Left cardiac atrium (tissue), 4 donors: ENCODE data around the gene F7. TPM values are rescaled to one million over a fixed set of nuclear protein-coding genes. Genes with fewer than 3 reads are reported as not detected.
A peak's percentile ranks its signal among the peaks of the same experiment; 100 is the strongest.
"Not testable (repeated sequence)": the region's sequence is repeated elsewhere in the genome, so short reads cannot be mapped to it uniquely, and the experiment has no call there.

ENCODE experiments used
- ATAC-seq, 2 donors: fragments of 200-7000 bp; cut with Tn5 transposase; one replicate each; pipeline ENCODE4 v1.9.1; 2020; ENCODE audit warnings: mild to moderate bottlenecking in 2 of 2, moderate library complexity in 2 of 2
- DNase-seq: peaks from one replicate; pipeline ENCODE4 v3.0.0-alpha.2; 2020
- intact Hi-C, 2 donors: fragments of 100-400 bp; cut with DNase I; formaldehyde crosslinking; loops; one replicate each; pipeline versions ENCODE4 v1.14.1 to v1.15.1; 2022 to 2023
- total RNA-seq, 2 donors: library from RNA; stranded (reverse); fragmentation: NEBNext Ultra II Directional; extraction: Animal tissue kit (Norgen Biotek cat#: 25700); gene quantifications; one replicate each; pipeline ENCODE4 v1.2.1, GENCODE V29; 2021
- donor health status: DM: no; HTN: yes; CAD: no.
- donor health status: DM: no; HTN: yes; CAD: no; lungs with severe emphysema.
- donor health status: DM: yes; HTN: yes; CAD: no.
- donor health status: Dilated cardiomyopathy.

Gene F7
- total RNA-seq, 2 donors from 2014 or later = 0.16 to 0.29 TPM

GRCh38 chr13:113095146-113096051 is 10.2 kb upstream of the F7 start:
- DNase-seq (no peak), ATAC-seq (no peak)
- intact Hi-C loops = no loop called here

DNA sequence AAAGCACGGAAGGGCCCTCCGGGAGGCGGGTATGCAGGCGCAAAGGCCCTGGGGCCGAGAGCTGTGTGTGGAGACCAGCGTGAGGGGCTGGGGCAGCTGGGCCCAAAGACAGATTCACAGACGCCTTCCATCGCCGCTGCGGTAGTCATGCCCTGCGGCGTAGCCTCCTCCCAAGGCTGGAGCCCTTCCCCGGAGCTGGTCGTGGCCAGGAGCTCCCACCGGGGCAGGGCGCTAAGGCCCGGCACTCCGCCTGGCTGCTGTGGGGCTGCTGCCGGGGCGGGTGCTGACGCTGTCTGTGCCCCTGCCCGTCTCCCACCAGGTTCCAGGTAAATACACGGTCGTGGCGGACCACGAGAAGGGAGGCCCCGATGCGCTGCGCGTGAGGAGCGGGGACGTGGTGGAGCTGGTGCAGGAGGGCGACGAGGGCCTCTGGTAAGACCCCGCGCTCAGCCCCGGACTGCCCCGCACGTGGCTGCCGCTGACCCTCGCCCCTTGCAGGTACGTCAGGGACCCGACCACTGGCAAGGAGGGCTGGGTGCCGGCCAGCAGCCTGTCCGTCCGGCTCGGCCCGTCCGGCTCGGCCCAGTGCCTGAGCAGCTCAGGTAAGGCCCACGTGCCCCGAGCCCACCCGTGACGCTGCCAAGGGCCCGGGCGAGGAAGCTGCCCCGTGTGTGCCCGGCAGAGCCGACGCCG is 9.4 kb upstream of the F7 start:
- ATAC-seq (no peak), DNase-seq (no peak)
- intact Hi-C loops = no loop called here

DNA sequence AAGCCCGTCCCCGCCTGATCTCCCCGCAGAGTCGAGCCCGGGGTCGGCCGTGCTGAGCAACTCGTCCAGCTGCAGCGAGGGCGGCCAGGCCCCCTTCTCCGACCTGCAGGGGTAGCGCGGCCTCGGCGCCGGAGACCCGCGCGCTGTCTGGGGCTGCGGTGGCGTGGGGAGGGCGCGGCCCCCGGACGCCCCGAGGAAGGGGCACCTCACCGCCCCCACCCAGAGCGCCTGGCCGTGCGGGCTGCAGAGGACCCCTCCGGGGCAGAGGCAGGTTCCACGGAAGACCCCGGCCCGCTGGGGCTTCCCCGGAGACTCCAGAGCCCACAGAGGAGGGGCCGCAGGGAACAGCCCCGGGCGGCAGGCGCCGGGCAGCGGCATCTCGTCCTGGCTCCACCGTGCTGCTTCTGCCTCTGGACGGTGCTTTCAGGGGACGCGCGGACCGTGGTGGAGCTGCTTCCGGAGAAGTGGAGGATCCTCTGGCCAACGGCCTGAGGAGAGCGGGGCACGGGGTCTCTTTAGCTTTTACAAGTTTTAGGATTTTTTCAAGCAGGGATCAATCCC is 8.8 kb upstream of the F7 start:
- no peak for DNase-seq
- intact Hi-C loops = no loop called here
- no peak for ATAC-seq

DNA sequence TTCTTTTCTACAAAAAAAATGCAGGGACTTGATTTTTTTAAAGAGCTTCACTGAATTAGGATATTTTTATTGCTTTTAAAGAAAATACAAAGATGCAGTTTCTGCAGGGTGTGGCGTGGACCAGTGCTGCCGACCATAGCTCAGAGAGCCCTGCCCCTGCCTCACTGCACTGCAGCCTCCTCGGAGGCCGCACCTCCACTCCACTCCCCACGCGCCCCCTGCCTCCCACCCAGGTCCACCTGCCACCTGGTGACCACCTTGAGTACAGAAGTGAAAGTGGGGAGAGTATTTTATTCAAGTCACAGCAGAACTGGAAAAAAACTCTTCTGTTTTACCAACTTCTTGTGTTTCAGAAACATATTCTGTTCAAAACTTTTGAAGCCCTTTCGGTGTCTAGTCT is 7.9 kb upstream of the F7 start:
- no peak for DNase-seq
- intact Hi-C loops = no loop called here

DNA sequence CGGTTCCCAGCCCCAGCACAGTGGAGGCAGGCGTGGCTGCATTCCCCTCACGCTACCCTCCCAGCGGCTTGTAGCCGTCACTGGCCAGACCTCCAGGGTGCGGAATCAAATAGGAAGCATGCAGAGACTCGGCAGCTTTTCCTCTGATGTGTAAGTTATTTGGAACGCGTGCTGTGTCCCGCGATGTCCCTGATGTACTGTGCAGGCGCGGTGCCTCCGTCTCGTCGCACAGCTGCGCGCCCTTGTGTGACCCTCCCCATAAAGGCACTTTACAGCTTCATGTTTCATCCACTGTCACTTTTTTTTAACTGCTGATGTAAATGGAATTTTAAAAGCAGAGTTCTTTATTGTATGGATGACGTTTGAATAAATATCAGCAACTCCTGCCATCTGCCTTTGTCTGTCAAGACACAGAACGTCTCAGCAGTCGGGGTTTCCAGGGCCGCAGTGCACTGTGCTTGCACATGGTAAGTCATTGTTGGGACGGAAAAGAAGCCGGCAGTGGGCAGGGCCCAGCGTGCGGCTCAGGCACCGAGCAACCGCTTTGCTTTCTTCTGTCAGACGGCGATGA is 7.3 kb upstream of the F7 start:
- DNase-seq = no peak
- intact Hi-C loops = no loop called here
- ATAC-seq = no peak

More for the DNA sequence above, 7.9 kb upstream of the F7 start:
- no peak for ATAC-seq

DNA sequence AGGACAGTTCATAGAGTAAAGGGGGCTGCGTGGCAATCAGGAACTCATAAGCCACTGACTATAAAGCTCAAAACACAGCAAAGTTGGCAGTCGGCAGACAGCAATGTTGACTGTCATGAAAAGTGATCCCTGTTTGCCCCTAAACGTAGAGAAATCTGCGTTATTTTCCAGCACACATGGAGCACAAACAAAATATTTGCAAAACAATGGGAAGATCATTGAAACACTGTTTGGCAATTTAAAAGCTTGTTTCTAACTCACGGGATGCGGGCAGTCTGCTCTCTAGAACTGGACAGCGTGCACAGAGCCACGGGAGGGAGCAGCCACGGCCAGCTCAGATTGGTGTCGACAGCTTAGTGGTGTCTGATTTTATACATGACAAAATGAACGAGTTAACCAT is 6.4 kb upstream of the F7 start:
- intact Hi-C loops = no loop called here
- ATAC-seq (no peak), DNase-seq (no peak)

GRCh38 chr13:113102302-113102701 is 3.3 kb upstream of the F7 start:
- ATAC-seq, intact Hi-C loops, DNase-seq: not testable (repeated sequence)

- intact Hi-C loops = no loop called here
- ATAC-seq (no peak), DNase-seq (no peak)
Observed at GRCh38 chr13:113102727-113103126, 2.9 kb upstream of the F7 start.

- ATAC-seq (peak in 1 of 2 donors; percentile 27), DNase-seq (no peak)
- intact Hi-C loops = no loop called here
Observed at GRCh38 chr13:113103646-113104045, 1.9 kb upstream of the F7 start.

GRCh38 chr13:113105921-113106452 is 396 bp downstream of the F7 start:
- ATAC-seq (no peak), DNase-seq (no peak)
- intact Hi-C loops = no loop called here

GRCh38 chr13:113106711-113107351 is 1.2 kb downstream of the F7 start:
- DNase-seq (no peak), ATAC-seq (no peak)
- intact Hi-C loops = no loop called here

DNA sequence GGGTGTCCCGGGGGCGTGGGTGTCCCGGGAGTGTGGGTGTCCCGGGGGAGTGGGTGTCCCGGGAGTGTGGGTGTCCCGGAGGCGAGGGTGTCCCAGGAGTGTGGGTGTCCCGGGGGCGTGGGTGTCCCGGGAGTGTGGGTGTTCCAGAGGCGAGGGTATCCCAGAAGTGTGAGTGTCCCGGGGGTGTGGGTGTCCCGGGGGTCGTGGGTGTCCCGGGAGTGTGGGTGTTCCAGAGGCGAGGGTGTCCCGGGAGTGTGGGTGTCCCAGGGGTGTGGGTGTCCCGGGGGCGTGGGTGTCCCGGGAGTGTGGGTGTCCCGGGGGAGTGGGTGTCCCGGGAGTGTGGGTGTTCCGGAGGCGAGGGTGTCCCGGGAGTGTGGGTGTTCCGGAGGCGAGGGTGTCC is 2.9 kb downstream of the F7 start:
- ATAC-seq, intact Hi-C loops: not testable (repeated sequence)
- peak; percentile 3 for DNase-seq

DNA sequence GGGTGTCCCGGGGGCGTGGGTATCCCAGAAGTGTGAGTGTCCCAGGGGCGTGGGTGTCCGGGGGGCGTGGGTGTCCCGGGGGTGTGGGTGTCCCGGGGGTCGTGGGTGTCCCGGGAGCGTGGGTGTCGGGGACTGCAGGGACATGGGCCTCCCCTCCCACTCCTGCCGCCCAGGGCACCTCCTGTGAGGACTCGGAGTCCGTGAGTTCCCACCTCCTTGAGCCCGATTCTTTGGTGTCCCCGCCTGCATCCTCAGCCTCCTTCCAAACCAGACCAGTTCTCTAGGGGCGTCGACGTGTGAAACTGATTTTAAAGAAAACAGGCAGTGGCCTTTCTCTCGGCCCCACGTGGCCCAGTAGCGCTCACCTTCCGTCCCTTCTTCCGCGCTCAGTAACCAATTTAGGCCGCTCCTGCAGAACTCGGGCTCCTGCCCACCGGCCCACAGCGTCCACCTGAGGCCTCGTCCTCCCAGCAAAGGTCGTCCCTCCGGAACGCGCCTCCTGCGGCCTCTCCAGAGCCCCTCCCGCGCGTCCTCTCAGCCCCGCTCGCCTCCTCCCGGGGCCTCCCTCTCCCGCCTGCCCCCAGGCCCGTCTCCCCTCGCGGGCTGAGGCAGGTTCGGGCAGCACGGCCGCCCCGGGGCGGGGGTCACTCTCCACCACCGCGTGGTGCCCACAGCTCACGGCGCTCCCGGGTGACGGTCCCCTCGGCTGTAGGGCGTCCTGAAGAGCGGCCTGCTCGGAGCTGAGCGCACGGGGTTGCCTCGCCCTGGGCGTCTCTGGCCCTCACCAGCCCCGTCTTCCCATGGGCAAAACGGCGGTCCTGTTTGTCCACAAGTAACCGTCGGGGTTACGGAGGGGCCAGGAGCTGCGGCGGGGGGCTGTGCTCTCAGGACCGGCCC is 3.8 kb downstream of the F7 start:
- intact Hi-C loops = no loop called here
- ATAC-seq (peak in 1 of 2 donors; percentile 25), DNase-seq (peak; percentile 24)

- intact Hi-C loops = no loop called here
- DNase-seq (peak; percentile 31), ATAC-seq (peak; percentile 59 to 70)
Observed at GRCh38 chr13:113110048-113110851, 4.7 kb downstream of the F7 start.

DNA sequence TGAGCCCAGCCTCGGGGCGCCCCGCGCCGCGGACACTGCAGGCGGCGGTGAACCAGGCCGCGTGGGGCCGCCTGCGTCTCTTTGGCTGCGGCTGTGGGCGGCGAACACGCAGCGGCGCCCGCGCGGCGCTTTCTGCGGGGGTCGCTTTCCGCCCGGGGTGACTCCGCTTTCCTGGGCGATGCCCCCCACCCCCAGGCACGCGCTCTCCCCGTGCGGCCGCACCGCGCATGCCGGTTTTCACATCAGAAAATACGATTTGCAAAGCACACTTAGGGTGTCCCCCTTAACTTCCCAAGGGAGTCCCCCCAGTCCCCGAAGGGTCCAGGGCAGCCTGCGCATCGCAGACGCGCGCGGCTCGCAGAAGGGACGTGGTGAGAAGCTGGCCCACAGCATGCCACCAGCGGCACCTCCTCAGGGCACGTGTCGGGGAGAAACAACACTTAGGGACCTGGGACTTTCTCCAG is 5.3 kb downstream of the F7 start:
- ATAC-seq (peak in 1 of 2 donors; percentile 28), DNase-seq (peak; percentile 17)
- intact Hi-C loops = no loop called here

- ATAC-seq, intact Hi-C loops: not testable (repeated sequence)
- DNase-seq = peak; percentile 1
Observed at GRCh38 chr13:113111821-113112220, 6.2 kb downstream of the F7 start.

DNA sequence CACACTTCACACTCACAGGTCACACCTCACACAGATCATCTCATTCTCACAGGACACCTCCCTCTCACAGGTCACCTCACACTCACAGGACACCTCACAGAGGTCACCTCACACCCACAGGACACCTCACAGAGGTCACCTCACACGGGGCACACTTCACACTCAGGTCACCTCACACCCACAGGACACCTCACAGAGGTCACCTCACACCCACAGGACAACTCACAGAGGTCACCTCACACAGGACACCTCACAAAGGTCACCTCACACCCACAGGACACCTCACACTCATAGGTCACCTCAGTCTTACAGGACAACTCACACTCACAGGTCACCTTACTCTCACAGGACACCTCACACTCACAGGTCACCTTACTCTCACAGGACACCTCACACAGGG is 6.9 kb downstream of the F7 start:
- intact Hi-C loops, DNase-seq, ATAC-seq: not testable (repeated sequence)
